Measurements from ENCODE around the gene TTLL6. TPM values are rescaled to one million over a fixed set of nuclear protein-coding genes. Genes with fewer than 3 reads are reported as not detected.
"Not testable (repeated sequence)": the region's sequence is repeated elsewhere in the genome, so short reads cannot be mapped to it uniquely, and the experiment has no call there.

TTLL6 gene
- total and polyA plus RNA-seq, 4 donors = 0.13 to 0.21 TPM; not detected in 2

GRCh38 chr17:48720266-48721008, 96.6 kb downstream of the TTLL6 start:
- ATAC-seq (ENCODE audit: low FRiP score) = no peak
- Histone ChIP-seq H3K36me3 (ENCODE audit: control insufficient read depth in 1 of 2, insufficient read depth in 2 of 2, low read length in 1 of 2) (no peaks in the 10 kb centered on the region), H3K9me3 (ENCODE audit: control insufficient read depth, low read length) (no peaks in the 10 kb centered on the region), H3K27ac (ENCODE audit: low read depth in 1 of 2, low read length in 2 of 2) (no peak overlapping the region), H3K4me3 (ENCODE audit: low read length in 2 of 2) (no peak overlapping the region), H3K4me1 (ENCODE audit: control insufficient read depth in 1 of 2, insufficient read depth in 2 of 2, low read length in 2 of 2) (no peaks in the 10 kb centered on the region), H3K27me3 (ENCODE audit: control insufficient read depth in 1 of 2, insufficient read depth in 2 of 2, low read length in 1 of 2) (peaks cover 0 to 4% of the 10 kb centered on the region in 2 donors)
- DNase-seq = no peak
- intact Hi-C loops (cut with DNase I) = loop anchor here in 1 of 2 donors (10.0 kb wide), 1 partner anchor 154 kb away; no protein-coding TSS in a partner anchor
- 55 to 67% methylated on average over 11 of the region's 11 CpGs for WGBS, 2 donors

GRCh38 chr17:48719642-48720265, 97.3 kb downstream of the TTLL6 start:
- Histone ChIP-seq H3K27me3 (ENCODE audit: control insufficient read depth in 1 of 2, insufficient read depth in 2 of 2, low read length in 1 of 2) (peaks cover 0 to 4% of the 10 kb centered on the region in 2 donors), H3K9me3 (ENCODE audit: control insufficient read depth, low read length) (no peaks in the 10 kb centered on the region), H3K27ac (ENCODE audit: low read depth in 1 of 2, low read length in 2 of 2) (no peak overlapping the region), H3K4me3 (ENCODE audit: low read length in 2 of 2) (no peak overlapping the region), H3K4me1 (ENCODE audit: control insufficient read depth in 1 of 2, insufficient read depth in 2 of 2, low read length in 2 of 2) (no peaks in the 10 kb centered on the region), H3K36me3 (ENCODE audit: control insufficient read depth in 1 of 2, insufficient read depth in 2 of 2, low read length in 1 of 2) (no peaks in the 10 kb centered on the region)
- DNase-seq = no peak
- intact Hi-C loops (cut with DNase I) = loop anchor here in 1 of 2 donors (10.0 kb wide), 1 partner anchor 155 kb away; no protein-coding TSS in a partner anchor
- ATAC-seq (ENCODE audit: low FRiP score) = no peak
- 18 to 21% methylated on average over 37 of the region's 37 CpGs for WGBS, 2 donors

GRCh38 chr17:48718761-48719641, 98.0 kb downstream of the TTLL6 start:
- peak in 1 of 2 donors; percentile 71 for DNase-seq
- Histone ChIP-seq H3K27me3 (ENCODE audit: control insufficient read depth in 1 of 2, insufficient read depth in 2 of 2, low read length in 1 of 2) (peaks cover 0 to 4% of the 10 kb centered on the region in 2 donors), H3K27ac (ENCODE audit: low read depth in 1 of 2, low read length in 2 of 2) (no peak overlapping the region), H3K4me3 (ENCODE audit: low read length in 2 of 2) (no peak overlapping the region), H3K4me1 (ENCODE audit: control insufficient read depth in 1 of 2, insufficient read depth in 2 of 2, low read length in 2 of 2) (no peaks in the 10 kb centered on the region), H3K36me3 (ENCODE audit: control insufficient read depth in 1 of 2, insufficient read depth in 2 of 2, low read length in 1 of 2) (no peaks in the 10 kb centered on the region), H3K9me3 (ENCODE audit: control insufficient read depth, low read length) (no peaks in the 10 kb centered on the region)
- no peak for ATAC-seq (ENCODE audit: low FRiP score)
- WGBS, 2 donors = 6 to 8% methylated on average over 76 to 80 of the region's 80 CpGs
- intact Hi-C loops (cut with DNase I) = no loop called here

GRCh38 chr17:48718227-48718760, 98.7 kb downstream of the TTLL6 start:
- H3K9me3 ChIP-seq (ENCODE audit: control insufficient read depth, low read length) = no peaks in the 10 kb centered on the region
- WGBS, 2 donors = 21% methylated on average over 24 of the region's 24 CpGs
- no peaks in the 10 kb centered on the region for H3K4me1 ChIP-seq (ENCODE audit: control insufficient read depth in 1 of 2, insufficient read depth in 2 of 2, low read length in 2 of 2)
- ATAC-seq (ENCODE audit: low FRiP score) (no peak), DNase-seq (no peak)
- intact Hi-C loops (cut with DNase I) = no loop called here
- H3K27me3 ChIP-seq (ENCODE audit: control insufficient read depth in 1 of 2, insufficient read depth in 2 of 2, low read length in 1 of 2) = peaks cover 0 to 4% of the 10 kb centered on the region in 2 donors
- H3K36me3 ChIP-seq (ENCODE audit: control insufficient read depth in 1 of 2, insufficient read depth in 2 of 2, low read length in 1 of 2) = no peaks in the 10 kb centered on the region
- no peak overlapping the region for H3K4me3 ChIP-seq (ENCODE audit: low read length in 2 of 2)
- H3K27ac ChIP-seq (ENCODE audit: low read depth in 1 of 2, low read length in 2 of 2) = no peak overlapping the region

GRCh38 chr17:48717367-48718226, 99.4 kb downstream of the TTLL6 start:
- intact Hi-C loops (cut with DNase I) = no loop called here
- DNase-seq (no peak), ATAC-seq (ENCODE audit: low FRiP score) (no peak)
- no peaks in the 10 kb centered on the region for H3K9me3 ChIP-seq (ENCODE audit: control insufficient read depth, low read length)
- no peaks in the 10 kb centered on the region for H3K4me1 ChIP-seq (ENCODE audit: control insufficient read depth in 1 of 2, insufficient read depth in 2 of 2, low read length in 2 of 2)
- 15 to 17% methylated on average over 10 of the region's 10 CpGs for whole genome bisulfite sequencing, 2 donors
- H3K4me3 ChIP-seq (ENCODE audit: low read length in 2 of 2) = no peak overlapping the region
- H3K36me3 ChIP-seq (ENCODE audit: control insufficient read depth in 1 of 2, insufficient read depth in 2 of 2, low read length in 1 of 2) = no peaks in the 10 kb centered on the region
- no peak overlapping the region for H3K27ac ChIP-seq (ENCODE audit: low read depth in 1 of 2, low read length in 2 of 2)
- peaks cover 0 to 4% of the 10 kb centered on the region in 2 donors for H3K27me3 ChIP-seq (ENCODE audit: control insufficient read depth in 1 of 2, insufficient read depth in 2 of 2, low read length in 1 of 2)

- intact Hi-C loops (cut with DNase I); H3K4me3 ChIP-seq (ENCODE audit: low read length in 2 of 2); H3K36me3 ChIP-seq (ENCODE audit: control insufficient read depth in 1 of 2, insufficient read depth in 2 of 2, low read length in 1 of 2); DNase-seq; H3K27me3 ChIP-seq (ENCODE audit: control insufficient read depth in 1 of 2, insufficient read depth in 2 of 2, low read length in 1 of 2); H3K4me1 ChIP-seq (ENCODE audit: control insufficient read depth in 1 of 2, insufficient read depth in 2 of 2, low read length in 2 of 2); ATAC-seq (ENCODE audit: low FRiP score); H3K9me3 ChIP-seq (ENCODE audit: control insufficient read depth, low read length); H3K27ac ChIP-seq (ENCODE audit: low read depth in 1 of 2, low read length in 2 of 2): not testable (repeated sequence)
- 66 to 72% methylated on average over 3 of the region's 3 CpGs for WGBS, 2 donors
These were observed 100.5 kb downstream of the TTLL6 start for GRCh38 chr17:48716549-48716948.

GRCh38 chr17:48715496-48716399, 101.3 kb downstream of the TTLL6 start:
- Histone ChIP-seq H3K9me3 (ENCODE audit: control insufficient read depth, low read length) (no peaks in the 10 kb centered on the region), H3K4me3 (ENCODE audit: low read length in 2 of 2) (no peak overlapping the region), H3K27me3 (ENCODE audit: control insufficient read depth in 1 of 2, insufficient read depth in 2 of 2, low read length in 1 of 2) (peaks cover 0 to 4% of the 10 kb centered on the region in 2 donors), H3K4me1 (ENCODE audit: control insufficient read depth in 1 of 2, insufficient read depth in 2 of 2, low read length in 2 of 2) (no peaks in the 10 kb centered on the region), H3K36me3 (ENCODE audit: control insufficient read depth in 1 of 2, insufficient read depth in 2 of 2, low read length in 1 of 2) (no peaks in the 10 kb centered on the region), H3K27ac (ENCODE audit: low read depth in 1 of 2, low read length in 2 of 2) (no peak overlapping the region)
- DNase-seq = no peak
- intact Hi-C loops (cut with DNase I) = no loop called here
- WGBS, 2 donors = 25 to 31% methylated on average over 5 of the region's 5 CpGs
- ATAC-seq (ENCODE audit: low FRiP score) = no peak

Data from aorta (tissue), 5 donors.